Activated T-helper 1 cell treated with anti-CD3 and anti-CD28 coated beads, Interleukin-12 subunit alpha, Interleukin-12 subunit beta, Interleukin-2, Interleukin-4 antibody, amounts not matched to agents 30 ng/mL and 10 ng/mL and 1 ng/mL, durations not matched to agents 14 hours and 24 hours and 36 hours (primary cell): Measurements from ENCODE around the gene PPM1A. TPM values are rescaled to one million over a fixed set of nuclear protein-coding genes. Genes with fewer than 3 reads are reported as not detected.

Experiments
- DNase-seq: peaks from one replicate; pipeline ENCODE4 v3.0.0; 2021; ENCODE audit warnings: low spot score
- H3K27ac Mint-ChIP-seq: one replicate; pipeline ENCODE4 v1.8.0; 2021; ENCODE audit warnings: mild to moderate bottlenecking, mixed read lengths
- H3K27me3 Mint-ChIP-seq: one replicate; pipeline ENCODE4 v1.8.0; 2022; ENCODE audit warnings: mild to moderate bottlenecking, moderate library complexity, mixed read lengths; ENCODE audit not compliant: insufficient read depth
- H3K36me3 Mint-ChIP-seq: one replicate; pipeline ENCODE4 v1.8.0; 2021; ENCODE audit warnings: low read depth, mixed read lengths
- H3K4me1 Mint-ChIP-seq: one replicate; pipeline ENCODE4 v1.8.0; 2021; ENCODE audit warnings: low read depth, mixed read lengths
- H3K4me3 Mint-ChIP-seq: one replicate; pipeline ENCODE4 v1.8.0; 2021; ENCODE audit warnings: mild to moderate bottlenecking, moderate library complexity, mixed read lengths
- H3K9me3 Mint-ChIP-seq: one replicate; pipeline ENCODE4 v1.8.0; 2021; ENCODE audit warnings: mixed read lengths
- intact Hi-C: fragments of 100-400 bp; cut with micrococcal nuclease; formaldehyde crosslinking; loops from one replicate; pipeline ENCODE4 v1.15.1; 2024
- total RNA-seq: library from RNA; stranded (reverse); gene quantifications from 2 replicates; pipeline ENCODE4 v1.2.3, GENCODE V29; 2022

PPM1A gene
- total RNA-seq, 1 donor from 2014 or later: 50.7 TPM

DNA sequence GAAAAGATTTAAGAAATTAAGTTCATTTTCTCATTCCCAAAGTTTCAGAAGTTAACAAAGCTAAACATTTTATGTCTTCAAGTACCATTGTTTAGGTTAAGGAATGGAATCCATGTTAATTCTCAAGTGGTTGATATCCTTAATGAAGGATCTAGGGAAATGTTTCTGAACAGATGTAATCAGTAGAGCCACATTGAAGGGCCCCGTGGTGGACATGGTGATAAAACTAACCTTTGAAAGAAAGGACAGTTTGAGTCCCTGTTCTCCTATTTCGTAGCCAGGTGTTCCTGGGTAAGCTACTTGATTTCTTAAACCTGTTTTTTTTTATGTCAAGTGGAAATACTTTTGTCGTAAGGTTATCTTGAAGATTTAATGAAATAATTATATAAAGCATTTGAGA, 4.6 kb downstream of the PPM1A start:
- no peak for DNase-seq
- Mint-ChIP-seq H3K4me3 (no peak overlapping the region), H3K27me3 (no peaks in the 10 kb centered on the region), H3K4me1 (peaks cover 42% of the 10 kb centered on the region), H3K36me3 (peaks cover 7% of the 10 kb centered on the region), H3K27ac (no peak overlapping the region), H3K9me3 (no peaks in the 10 kb centered on the region)
- intact Hi-C loops: loop anchor here (5.0 kb wide), 1 partner anchor 484 kb away; no protein-coding TSS in a partner anchor

GRCh38 chr14:60254176-60254575, 5.2 kb downstream of the PPM1A start:
- Mint-ChIP-seq H3K36me3 (peaks cover 7% of the 10 kb centered on the region), H3K4me3 (no peak overlapping the region), H3K9me3 (no peaks in the 10 kb centered on the region), H3K27ac (no peak overlapping the region), H3K4me1 (peaks cover 42% of the 10 kb centered on the region), H3K27me3 (no peaks in the 10 kb centered on the region)
- DNase-seq: no peak
- intact Hi-C loops: loop anchor here (5.0 kb wide), 1 partner anchor 483 kb away; no protein-coding TSS in a partner anchor

DNA sequence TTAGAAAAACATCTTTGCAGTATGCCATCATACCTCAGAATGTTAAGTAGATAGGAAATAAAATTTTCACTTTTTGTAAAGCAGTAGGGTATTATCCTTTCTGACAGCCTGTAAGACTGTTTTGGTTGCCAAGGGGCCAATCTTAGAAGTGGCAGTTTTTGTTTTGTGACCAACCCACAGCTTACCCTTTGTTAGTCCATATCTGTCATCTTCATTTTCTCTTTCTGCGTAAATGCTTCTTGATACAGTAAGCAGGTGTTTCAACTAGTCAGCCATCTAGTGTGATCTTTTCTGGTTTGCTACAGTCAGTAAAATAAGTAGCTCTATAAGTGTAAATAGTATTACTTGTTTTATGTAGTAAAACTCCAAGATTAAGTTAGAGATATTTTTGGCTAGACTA, 8.8 kb downstream of the PPM1A start:
- Mint-ChIP-seq H3K27me3 (no peaks in the 10 kb centered on the region), H3K4me1 (peaks cover 14% of the 10 kb centered on the region), H3K9me3 (no peaks in the 10 kb centered on the region), H3K36me3 (peaks cover 7% of the 10 kb centered on the region), H3K27ac (no peak overlapping the region), H3K4me3 (no peak overlapping the region)
- intact Hi-C loops: no loop called here
- no peak for DNase-seq

GRCh38 chr14:60265163-60265562, 16.1 kb downstream of the PPM1A start:
- no peak for DNase-seq
- Mint-ChIP-seq H3K4me1 (peaks cover 13% of the 10 kb centered on the region), H3K9me3 (peaks cover 7% of the 10 kb centered on the region), H3K4me3 (no peak overlapping the region), H3K36me3 (peaks cover 7% of the 10 kb centered on the region), H3K27ac (no peak overlapping the region), H3K27me3 (no peaks in the 10 kb centered on the region)
- intact Hi-C loops: loop anchor here (5.0 kb wide), 2 partner anchors 78 to 297 kb away; no protein-coding TSS in a partner anchor

DNA sequence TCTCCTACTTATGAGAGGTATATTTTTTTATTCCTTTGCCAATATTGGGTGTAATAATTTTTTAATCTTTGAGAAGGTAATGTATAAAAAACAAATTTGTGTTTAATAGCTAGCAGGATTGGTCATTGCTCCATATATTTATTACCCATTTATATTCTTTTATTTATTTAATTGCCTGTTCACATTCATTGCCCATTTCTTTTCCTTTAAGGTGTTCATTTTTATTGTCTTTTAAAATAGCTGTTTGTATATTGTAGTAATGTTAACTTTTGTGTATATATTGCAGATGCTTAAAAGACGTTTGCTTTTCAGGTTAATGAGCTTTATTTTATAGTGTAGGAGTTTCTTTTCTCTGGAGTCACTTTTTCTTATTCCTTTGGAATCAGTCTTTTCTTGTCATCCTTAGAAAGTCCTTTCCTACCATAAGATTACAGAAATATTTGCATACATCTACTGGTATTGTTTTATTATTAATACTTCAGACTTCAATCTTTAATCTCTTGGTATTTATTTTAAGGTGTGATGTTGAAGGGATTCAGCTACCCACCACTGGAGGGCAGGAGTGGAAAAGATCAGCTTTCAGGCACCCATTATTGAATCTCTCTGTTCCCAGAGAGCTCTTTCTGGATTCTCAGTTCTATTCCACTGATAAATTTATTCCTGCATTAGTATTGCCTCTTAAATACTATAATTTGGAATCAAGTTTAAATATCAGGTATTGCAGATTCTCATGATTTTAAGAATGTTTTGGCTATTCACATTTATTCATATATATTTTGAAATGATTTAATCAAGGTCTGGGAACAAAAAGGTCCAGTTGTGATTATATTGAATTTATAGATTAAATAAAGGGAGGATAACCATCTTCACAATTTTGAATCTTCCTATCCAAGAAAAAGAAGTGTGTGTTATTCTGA, 17.3 kb downstream of the PPM1A start:
- Mint-ChIP-seq H3K36me3 (peaks cover 7% of the 10 kb centered on the region), H3K27ac (no peak overlapping the region), H3K27me3 (no peaks in the 10 kb centered on the region), H3K4me1 (peaks cover 13% of the 10 kb centered on the region), H3K4me3 (no peak overlapping the region), H3K9me3 (peaks cover 7% of the 10 kb centered on the region)
- DNase-seq: no peak
- intact Hi-C loops: loop anchor here (2.0 to 5.0 kb wide), 3 partner anchors 15 to 296 kb away; no protein-coding TSS in a partner anchor

- Mint-ChIP-seq H3K36me3 (peaks cover 6% of the 10 kb centered on the region), H3K4me1 (peaks cover 17% of the 10 kb centered on the region), H3K9me3 (no peaks in the 10 kb centered on the region)
Measured at GRCh38 chr14:60272177-60272576, 23.2 kb downstream of the PPM1A start.

DNA sequence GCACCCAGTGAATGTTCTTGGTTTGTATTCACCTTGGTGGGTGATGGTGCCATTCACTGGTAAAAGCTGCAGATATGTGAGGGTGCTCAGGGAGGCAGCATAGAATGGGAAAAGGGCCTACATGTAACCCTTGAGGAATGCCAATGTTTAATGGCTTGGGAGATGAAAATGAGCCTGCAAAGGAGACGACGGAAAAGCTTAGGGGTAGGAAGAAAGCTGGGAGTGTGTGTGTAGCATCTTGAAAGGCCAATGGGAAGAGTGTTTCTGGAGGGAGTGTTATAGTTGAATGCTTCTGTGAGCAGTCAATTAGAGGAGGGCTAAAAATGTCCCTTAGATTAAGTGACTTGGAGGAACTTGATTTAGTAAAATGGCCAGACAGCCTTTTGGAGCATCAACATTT, 24.9 kb downstream of the PPM1A start:
- no peak for DNase-seq
- H3K27ac Mint-ChIP-seq: no peak overlapping the region
- H3K4me3 Mint-ChIP-seq: no peak overlapping the region
- H3K9me3 Mint-ChIP-seq: no peaks in the 10 kb centered on the region
- peaks cover 17% of the 10 kb centered on the region for H3K4me1 Mint-ChIP-seq
- peaks cover 8% of the 10 kb centered on the region for H3K36me3 Mint-ChIP-seq
- H3K27me3 Mint-ChIP-seq: no peaks in the 10 kb centered on the region
- intact Hi-C loops: no loop called here

More at GRCh38 chr14:60272177-60272576, 23.2 kb downstream of the PPM1A start:
- Mint-ChIP-seq H3K27ac (no peak overlapping the region), H3K27me3 (no peaks in the 10 kb centered on the region), H3K4me3 (no peak overlapping the region)
- DNase-seq: no peak
- intact Hi-C loops: no loop called here

- no peak for DNase-seq
- H3K9me3 Mint-ChIP-seq: no peaks in the 10 kb centered on the region
- no peak overlapping the region for H3K4me3 Mint-ChIP-seq
- H3K27ac Mint-ChIP-seq: no peak overlapping the region
- no peaks in the 10 kb centered on the region for H3K27me3 Mint-ChIP-seq
- H3K36me3 Mint-ChIP-seq: peaks cover 9% of the 10 kb centered on the region
- peaks cover 17% of the 10 kb centered on the region for H3K4me1 Mint-ChIP-seq
- intact Hi-C loops: no loop called here
Measured at GRCh38 chr14:60274448-60274847, 25.4 kb downstream of the PPM1A start.

DNA sequence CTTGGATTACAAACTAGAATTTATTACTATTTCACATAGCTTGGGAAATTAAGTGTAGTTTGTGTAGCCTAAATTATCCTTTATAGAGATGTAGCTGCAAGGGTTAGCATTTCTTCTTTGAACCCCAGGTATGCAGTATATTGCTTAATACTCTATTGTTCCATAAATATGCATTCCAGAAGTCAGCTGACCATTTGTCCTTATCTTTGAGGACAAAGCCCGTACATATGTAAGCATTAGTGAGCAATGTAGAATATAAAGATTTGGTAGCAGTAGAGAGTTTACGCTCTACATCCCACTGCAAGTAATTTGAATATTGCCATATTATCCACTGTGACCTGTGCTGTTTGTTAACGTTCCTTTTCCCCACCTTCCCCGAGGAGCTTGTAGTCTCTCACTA, 26.9 kb downstream of the PPM1A start:
- intact Hi-C loops: no loop called here
- H3K36me3 Mint-ChIP-seq: peaks cover 10% of the 10 kb centered on the region
- H3K27me3 Mint-ChIP-seq: no peaks in the 10 kb centered on the region
- H3K9me3 Mint-ChIP-seq: no peaks in the 10 kb centered on the region
- H3K27ac Mint-ChIP-seq: no peak overlapping the region
- no peak overlapping the region for H3K4me3 Mint-ChIP-seq
- no peak for DNase-seq
- peaks cover 17% of the 10 kb centered on the region for H3K4me1 Mint-ChIP-seq

DNA sequence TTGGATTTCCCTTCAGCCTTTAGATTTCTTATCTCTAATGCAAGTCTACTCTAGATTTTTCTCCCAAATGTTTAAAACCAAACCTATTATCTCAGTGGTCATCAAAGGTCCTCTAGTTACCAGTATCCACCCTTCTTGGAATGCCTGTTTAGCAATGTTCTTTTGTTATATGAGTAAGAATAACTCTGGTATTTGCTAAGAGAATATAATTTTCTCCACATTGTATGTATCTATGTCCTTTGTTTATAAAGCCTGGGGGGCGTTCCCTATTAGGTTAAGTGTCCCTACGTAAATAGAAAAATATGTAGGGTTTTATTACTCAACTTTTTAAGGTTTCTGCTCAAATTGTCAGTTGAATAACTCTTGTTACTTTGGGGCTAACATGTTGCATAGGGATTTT, 27.3 kb downstream of the PPM1A start:
- Mint-ChIP-seq H3K9me3 (no peaks in the 10 kb centered on the region), H3K27ac (no peak overlapping the region), H3K27me3 (no peaks in the 10 kb centered on the region), H3K4me1 (peaks cover 17% of the 10 kb centered on the region), H3K4me3 (no peak overlapping the region), H3K36me3 (peaks cover 5% of the 10 kb centered on the region)
- no peak for DNase-seq
- intact Hi-C loops: no loop called here

DNA sequence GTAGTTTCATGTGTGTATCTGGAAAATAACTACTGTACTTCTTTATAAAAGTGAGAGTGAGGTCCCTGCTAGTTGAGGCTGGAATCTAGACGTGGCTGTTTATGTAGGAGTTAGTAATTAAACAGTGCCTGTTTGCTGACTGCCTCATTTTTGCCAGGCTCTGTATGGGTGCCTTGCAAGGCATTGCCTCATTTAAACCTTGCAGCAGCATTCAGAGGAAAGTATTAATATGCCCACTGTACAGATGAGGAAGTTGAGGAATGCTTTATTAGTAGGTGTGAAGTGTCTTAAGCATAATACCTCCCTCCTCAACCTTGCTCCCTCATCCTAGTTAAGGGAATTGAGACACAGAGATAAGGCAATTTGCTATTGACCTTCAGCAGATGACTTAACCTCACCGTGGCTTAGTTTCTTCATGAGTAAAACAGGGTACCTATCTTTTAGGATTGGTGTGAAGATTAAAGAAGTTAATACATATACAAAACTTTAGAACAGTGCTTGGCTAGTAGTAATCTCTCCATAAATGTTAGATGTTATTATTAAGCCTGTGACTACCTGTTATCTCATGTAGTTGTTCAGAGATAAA, 28.7 kb downstream of the PPM1A start:
- H3K4me1 Mint-ChIP-seq: peaks cover 17% of the 10 kb centered on the region
- H3K27ac Mint-ChIP-seq: no peak overlapping the region
- no peaks in the 10 kb centered on the region for H3K9me3 Mint-ChIP-seq
- H3K27me3 Mint-ChIP-seq: no peaks in the 10 kb centered on the region
- peaks cover 10% of the 10 kb centered on the region for H3K36me3 Mint-ChIP-seq
- no peak overlapping the region for H3K4me3 Mint-ChIP-seq
- DNase-seq: no peak
- intact Hi-C loops: no loop called here

GRCh38 chr14:60278350-60278749, 29.3 kb downstream of the PPM1A start:
- peaks cover 17% of the 10 kb centered on the region for H3K36me3 Mint-ChIP-seq
- peaks cover 11% of the 10 kb centered on the region for H3K4me1 Mint-ChIP-seq
- no peak overlapping the region for H3K4me3 Mint-ChIP-seq
- H3K27ac Mint-ChIP-seq: no peak overlapping the region
- intact Hi-C loops: no loop called here
- DNase-seq: no peak
- H3K9me3 Mint-ChIP-seq: no peaks in the 10 kb centered on the region
- H3K27me3 Mint-ChIP-seq: no peaks in the 10 kb centered on the region

DNA sequence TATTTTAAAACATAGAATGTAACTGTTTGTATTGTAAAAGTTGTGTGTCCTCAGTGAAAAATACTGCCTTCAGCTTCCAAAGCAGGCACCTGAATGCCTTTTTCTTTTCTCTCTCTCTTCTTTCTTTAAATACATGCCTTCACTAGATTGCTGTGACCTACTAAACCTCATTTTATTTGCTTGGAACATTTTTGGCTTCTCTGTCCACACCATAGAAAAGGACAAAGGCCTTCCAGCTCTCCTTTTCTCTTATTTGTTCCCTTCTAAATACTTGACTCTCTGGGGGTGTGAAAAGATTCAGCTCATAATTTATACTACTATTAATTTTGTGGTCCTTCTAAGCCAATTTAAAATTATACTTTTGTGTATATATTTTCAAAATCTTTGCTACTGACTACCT, 38.4 kb downstream of the PPM1A start:
- Mint-ChIP-seq H3K4me1 (no peaks in the 10 kb centered on the region), H3K4me3 (no peak overlapping the region), H3K27me3 (no peaks in the 10 kb centered on the region), H3K27ac (no peak overlapping the region), H3K9me3 (no peaks in the 10 kb centered on the region), H3K36me3 (peaks cover 31% of the 10 kb centered on the region)
- DNase-seq: no peak
- intact Hi-C loops: no loop called here
